Prostate gland (tissue), 2 donors: ENCODE measurements around the gene MPZL3.

Experiments used
- POLR2A ChIP-seq: fragments of 450-650 bp; IDR thresholded peaks from one replicate; pipeline ENCODE4 v1.6.1; 2016; ENCODE audit warnings: antibody characterized with exemption, mild to moderate bottlenecking
- POLR2AphosphoS5 ChIP-seq: sonication (generic); formaldehyde crosslinking; IDR thresholded peaks from one replicate; pipeline ENCODE4 v1.6.1; 2017; ENCODE audit warnings: antibody characterized with exemption
- TF ChIP-seq, protein P1 (sequence below), 4 experiments: fragments of 200-600 bp in 2 of 4; fragments of 450-650 bp in 2 of 4; sonication (generic) in 2 of 4; IDR thresholded peaks; 1 replicate in 3 of 4; 2 replicates in 1 of 4; pipeline ENCODE4 v1.5.1; 2016 to 2019; ENCODE audit warnings: antibody characterized with exemption in 4 of 4, mild to moderate bottlenecking in 2 of 4, moderate library complexity in 2 of 4

DNA sequence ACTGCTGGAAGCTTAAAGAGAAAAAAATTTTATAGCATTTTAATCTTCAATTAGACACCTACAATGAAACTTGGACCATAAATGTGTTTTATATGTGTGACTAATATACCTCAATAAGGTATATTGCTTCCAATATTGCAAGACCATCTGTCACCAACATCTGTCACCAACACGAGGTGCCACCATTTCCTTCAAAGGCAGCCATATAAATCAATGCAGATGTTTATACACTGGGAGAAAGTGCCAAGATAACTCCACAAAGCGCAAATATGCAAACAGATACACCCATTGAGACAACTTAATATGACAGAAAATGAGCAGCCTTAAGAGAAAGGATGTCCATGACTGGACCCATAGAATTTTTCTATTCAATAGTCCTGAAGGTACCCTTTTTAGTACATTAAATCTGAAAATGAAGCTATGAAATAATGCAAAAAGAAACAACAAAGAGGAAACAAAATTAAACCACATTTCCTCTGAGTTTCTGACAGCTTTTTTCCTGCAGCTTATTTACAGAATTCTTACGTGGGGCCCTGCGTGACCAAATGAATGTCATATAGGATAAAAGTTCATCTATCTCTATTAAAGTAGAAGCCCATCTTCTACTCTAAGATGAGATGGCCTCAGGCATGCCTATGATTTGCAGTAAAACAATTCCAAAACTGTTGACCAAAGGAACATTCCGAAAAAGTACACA, 12.5 kb downstream of the MPZL3 start:
- TF ChIP-seq POLR2AphosphoS5 (no peak), POLR2A (no peak)
- TF ChIP-seq, protein P1, sequence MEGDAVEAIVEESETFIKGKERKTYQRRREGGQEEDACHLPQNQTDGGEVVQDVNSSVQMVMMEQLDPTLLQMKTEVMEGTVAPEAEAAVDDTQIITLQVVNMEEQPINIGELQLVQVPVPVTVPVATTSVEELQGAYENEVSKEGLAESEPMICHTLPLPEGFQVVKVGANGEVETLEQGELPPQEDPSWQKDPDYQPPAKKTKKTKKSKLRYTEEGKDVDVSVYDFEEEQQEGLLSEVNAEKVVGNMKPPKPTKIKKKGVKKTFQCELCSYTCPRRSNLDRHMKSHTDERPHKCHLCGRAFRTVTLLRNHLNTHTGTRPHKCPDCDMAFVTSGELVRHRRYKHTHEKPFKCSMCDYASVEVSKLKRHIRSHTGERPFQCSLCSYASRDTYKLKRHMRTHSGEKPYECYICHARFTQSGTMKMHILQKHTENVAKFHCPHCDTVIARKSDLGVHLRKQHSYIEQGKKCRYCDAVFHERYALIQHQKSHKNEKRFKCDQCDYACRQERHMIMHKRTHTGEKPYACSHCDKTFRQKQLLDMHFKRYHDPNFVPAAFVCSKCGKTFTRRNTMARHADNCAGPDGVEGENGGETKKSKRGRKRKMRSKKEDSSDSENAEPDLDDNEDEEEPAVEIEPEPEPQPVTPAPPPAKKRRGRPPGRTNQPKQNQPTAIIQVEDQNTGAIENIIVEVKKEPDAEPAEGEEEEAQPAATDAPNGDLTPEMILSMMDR (IDR thresholded peaks at IDR 0.05) = no peak
